ENCODE results near the gene ACP6. TPM values are rescaled to one million over a fixed set of nuclear protein-coding genes. Genes with fewer than 3 reads are reported as not detected.

ACP6 gene
- total and polyA plus RNA-seq, 2 of the 13 experiments (the other 11 are each of a cell fraction or from before 2014, with no cell fraction given) = 18.1 to 33.7 TPM

- 0 out of 2 replicates have a peak, but pooled peaks have one; percentile 92 for TF ChIP-seq ZNF816 (CRISPR knock-in tag; IDR thresholded peaks at IDR 0.05; ENCODE audit: borderline replicate concordance)
- TF ChIP-seq ZIK1 (CRISPR knock-in tag; IDR thresholded peaks at IDR 0.05; ENCODE audit: borderline replicate concordance, low read depth) = peak; percentile 58; the same call in 1 of the 2 replicates
- TF ChIP-seq ZNF180 (CRISPR knock-in tag; IDR thresholded peaks at IDR 0.05; ENCODE audit: borderline replicate concordance, low read depth) = no peak
- no peak for TF ChIP-seq FIP1L1 (IDR thresholded peaks at IDR 0.05; ENCODE audit: borderline replicate concordance, insufficient read depth, low read depth, low read length)
- TF ChIP-seq CEBPG (CRISPR knock-in tag; IDR thresholded peaks at IDR 0.05) = no peak
- TF ChIP-seq ZNF674 (CRISPR knock-in tag; IDR thresholded peaks at IDR 0.05; ENCODE audit: low read depth) = 0 out of 2 replicates have a peak, but pooled peaks have one; percentile 25
- TF ChIP-seq SUZ12 (IDR thresholded peaks at IDR 0.05; ENCODE audit: low read depth, low read length) = no peak
- no peak for TF ChIP-seq MAZ (IDR thresholded peaks at IDR 0.05; ENCODE audit: borderline replicate concordance, low read depth, low read length)
- TF ChIP-seq MAZ (CRISPR knock-in tag; IDR thresholded peaks at IDR 0.05; ENCODE audit: low read depth) = no peak
- no peak; the same call in 1 of the 2 replicates for TF ChIP-seq ZSCAN25 (CRISPR knock-in tag; IDR thresholded peaks at IDR 0.05)
- no peak for TF ChIP-seq PCBP1 (IDR thresholded peaks at IDR 0.05; ENCODE audit: borderline replicate concordance, low read depth, low read length)
- no peak for TF ChIP-seq NFRKB (IDR thresholded peaks at IDR 0.05)
- TF ChIP-seq CBX5 (CRISPR knock-in tag; IDR thresholded peaks at IDR 0.05; ENCODE audit: borderline replicate concordance) = no peak
- no peak for TF ChIP-seq ERF (CRISPR knock-in tag; IDR thresholded peaks at IDR 0.05)
- TF ChIP-seq TCF7L2 (IDR thresholded peaks at IDR 0.05; ENCODE audit: low read depth, low read length) = no peak
- TF ChIP-seq ZNF678 (CRISPR knock-in tag; IDR thresholded peaks at IDR 0.05) = peak; percentile 57; the same call in 1 of the 2 replicates
- TF ChIP-seq ZBTB38 (CRISPR knock-in tag; IDR thresholded peaks at IDR 0.05) = no peak
- no peak for TF ChIP-seq ZNF572 (CRISPR knock-in tag; IDR thresholded peaks at IDR 0.05)
- no peak for TF ChIP-seq ZFP36 (IDR thresholded peaks at IDR 0.05; ENCODE audit: borderline replicate concordance, low read depth, low read length, partially characterized antibody)
- TF ChIP-seq TEAD2 (CRISPR knock-in tag; IDR thresholded peaks at IDR 0.05) = 0 out of 2 replicates have a peak, but pooled peaks have one; percentile 19
- peak; percentile 25; the same call in 1 of the 2 replicates for TF ChIP-seq SNAPC2 (CRISPR knock-in tag; IDR thresholded peaks at IDR 0.05)
- no peak; the same call in 1 of the 2 replicates for TF ChIP-seq ZMAT3 (CRISPR knock-in tag; conservative IDR thresholded peaks at IDR 0.05)
- no peak for TF ChIP-seq SP2 (CRISPR knock-in tag; IDR thresholded peaks at IDR 0.05)
- TF ChIP-seq, protein P1, sequence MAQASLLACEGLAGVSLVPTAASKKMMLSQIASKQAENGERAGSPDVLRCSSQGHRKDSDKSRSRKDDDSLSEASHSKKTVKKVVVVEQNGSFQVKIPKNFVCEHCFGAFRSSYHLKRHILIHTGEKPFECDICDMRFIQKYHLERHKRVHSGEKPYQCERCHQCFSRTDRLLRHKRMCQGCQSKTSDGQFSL (CRISPR knock-in tag; IDR thresholded peaks at IDR 0.05) = no peak
- peak; percentile 41 for TF ChIP-seq HDAC1 (CRISPR knock-in tag; IDR thresholded peaks at IDR 0.05)
- TF ChIP-seq ZFP82 (CRISPR knock-in tag; IDR thresholded peaks at IDR 0.05; ENCODE audit: borderline replicate concordance) = no peak
- peak; percentile 16; the same call in 1 of the 2 replicates for TF ChIP-seq ZNF672 (CRISPR knock-in tag; IDR thresholded peaks at IDR 0.05)
- TF ChIP-seq, protein P2, sequence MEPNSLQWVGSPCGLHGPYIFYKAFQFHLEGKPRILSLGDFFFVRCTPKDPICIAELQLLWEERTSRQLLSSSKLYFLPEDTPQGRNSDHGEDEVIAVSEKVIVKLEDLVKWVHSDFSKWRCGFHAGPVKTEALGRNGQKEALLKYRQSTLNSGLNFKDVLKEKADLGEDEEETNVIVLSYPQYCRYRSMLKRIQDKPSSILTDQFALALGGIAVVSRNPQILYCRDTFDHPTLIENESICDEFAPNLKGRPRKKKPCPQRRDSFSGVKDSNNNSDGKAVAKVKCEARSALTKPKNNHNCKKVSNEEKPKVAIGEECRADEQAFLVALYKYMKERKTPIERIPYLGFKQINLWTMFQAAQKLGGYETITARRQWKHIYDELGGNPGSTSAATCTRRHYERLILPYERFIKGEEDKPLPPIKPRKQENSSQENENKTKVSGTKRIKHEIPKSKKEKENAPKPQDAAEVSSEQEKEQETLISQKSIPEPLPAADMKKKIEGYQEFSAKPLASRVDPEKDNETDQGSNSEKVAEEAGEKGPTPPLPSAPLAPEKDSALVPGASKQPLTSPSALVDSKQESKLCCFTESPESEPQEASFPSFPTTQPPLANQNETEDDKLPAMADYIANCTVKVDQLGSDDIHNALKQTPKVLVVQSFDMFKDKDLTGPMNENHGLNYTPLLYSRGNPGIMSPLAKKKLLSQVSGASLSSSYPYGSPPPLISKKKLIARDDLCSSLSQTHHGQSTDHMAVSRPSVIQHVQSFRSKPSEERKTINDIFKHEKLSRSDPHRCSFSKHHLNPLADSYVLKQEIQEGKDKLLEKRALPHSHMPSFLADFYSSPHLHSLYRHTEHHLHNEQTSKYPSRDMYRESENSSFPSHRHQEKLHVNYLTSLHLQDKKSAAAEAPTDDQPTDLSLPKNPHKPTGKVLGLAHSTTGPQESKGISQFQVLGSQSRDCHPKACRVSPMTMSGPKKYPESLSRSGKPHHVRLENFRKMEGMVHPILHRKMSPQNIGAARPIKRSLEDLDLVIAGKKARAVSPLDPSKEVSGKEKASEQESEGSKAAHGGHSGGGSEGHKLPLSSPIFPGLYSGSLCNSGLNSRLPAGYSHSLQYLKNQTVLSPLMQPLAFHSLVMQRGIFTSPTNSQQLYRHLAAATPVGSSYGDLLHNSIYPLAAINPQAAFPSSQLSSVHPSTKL (CRISPR knock-in tag; IDR thresholded peaks at IDR 0.05) = no peak
- TF ChIP-seq POGZ (CRISPR knock-in tag; IDR thresholded peaks at IDR 0.05) = no peak
These were observed 630 bp downstream of the ACP6 start (continued) for GRCh38 chr1:147669469-147670318.
